ENCODE data around the gene CDKL2. TPM values are rescaled to one million over a fixed set of nuclear protein-coding genes. Genes with fewer than 3 reads are reported as not detected.
A peak's percentile ranks its signal among the peaks of the same experiment; 100 is the strongest.
"Not testable (repeated sequence)": the region's sequence is repeated elsewhere in the genome, so short reads cannot be mapped to it uniquely, and the experiment has no call there.

Gene CDKL2
- total RNA-seq, 1 donor from 2014 or later, result 0.57 TPM

DNA sequence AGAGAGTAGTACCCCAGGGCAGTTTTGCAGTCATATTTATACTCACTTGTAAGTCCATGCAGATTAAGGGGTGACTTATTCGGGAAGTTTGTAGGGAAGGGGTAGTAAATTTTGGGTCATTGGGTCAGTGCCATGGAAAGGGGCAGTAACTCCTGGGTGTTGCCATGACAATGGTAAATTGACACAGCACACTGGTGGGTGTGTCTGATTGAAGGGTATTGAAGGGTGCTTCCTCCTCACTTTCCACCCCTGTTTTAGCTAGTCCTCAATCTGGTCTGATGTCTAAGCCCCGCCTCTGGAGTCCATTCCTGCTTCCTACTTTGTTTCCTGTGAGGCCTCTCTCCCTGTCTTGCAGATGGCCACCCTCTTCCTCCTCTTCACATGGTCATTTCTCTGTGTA, 62.6 kb downstream of the CDKL2 start:
- Mint-ChIP-seq H3K4me1 (ENCODE audit: low read depth) (peaks cover 7% of the 10 kb centered on the region), H3K4me3 (ENCODE audit: low read depth) (no peak overlapping the region), H3K9me3 (no peaks in the 10 kb centered on the region), H3K27ac (no peak overlapping the region), H3K27me3 (ENCODE audit: low read depth) (peaks cover 27% of the 10 kb centered on the region), H3K36me3 (ENCODE audit: low read depth) (no peaks in the 10 kb centered on the region)
- DNase-seq (ENCODE audit: low spot score), result no peak
- intact Hi-C loops (cut with micrococcal nuclease), result no loop called here

DNA sequence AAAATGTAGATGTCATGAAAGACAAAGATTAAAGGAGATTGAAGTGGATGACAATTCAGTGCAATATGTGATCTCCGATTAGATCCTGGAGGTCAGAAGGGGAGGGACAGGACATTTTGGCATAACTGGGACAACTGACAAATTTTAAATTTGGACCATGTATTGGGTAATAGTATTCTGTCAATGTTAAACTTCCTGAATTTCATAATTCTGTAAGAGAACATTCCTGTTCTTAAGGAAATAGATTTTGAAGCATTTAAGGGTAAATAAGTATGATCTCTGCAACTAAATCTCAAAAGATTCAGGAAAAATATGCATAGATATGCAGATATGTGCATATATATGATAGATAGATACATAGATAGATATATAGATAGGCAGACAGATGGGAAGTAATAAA, 63.4 kb downstream of the CDKL2 start:
- intact Hi-C loops (cut with micrococcal nuclease), result no loop called here
- no peak overlapping the region for H3K27ac Mint-ChIP-seq

DNA sequence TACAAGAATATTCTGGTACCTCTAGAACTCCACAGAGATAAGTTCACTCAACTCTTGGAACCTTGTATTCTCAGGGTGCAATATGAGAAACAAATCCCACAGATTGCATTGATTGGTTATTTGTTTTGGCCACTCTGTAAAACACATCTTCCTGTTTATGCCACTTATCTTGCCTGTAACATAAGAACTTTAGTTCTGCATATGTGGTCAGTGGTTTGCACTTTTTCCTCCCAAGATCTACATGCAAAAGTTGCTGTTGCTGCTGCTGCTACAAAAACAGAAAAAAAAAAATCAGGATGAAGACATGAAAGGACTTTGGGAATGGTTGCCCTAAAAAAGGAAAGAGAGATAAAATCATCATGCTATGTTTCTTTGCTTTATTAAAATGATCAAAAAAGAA, 64.8 kb downstream of the CDKL2 start:
- Mint-ChIP-seq H3K9me3 (no peaks in the 10 kb centered on the region), H3K36me3 (ENCODE audit: low read depth) (no peaks in the 10 kb centered on the region), H3K27ac (no peak overlapping the region), H3K4me1 (ENCODE audit: low read depth) (peaks cover 7% of the 10 kb centered on the region), H3K4me3 (ENCODE audit: low read depth) (no peak overlapping the region), H3K27me3 (ENCODE audit: low read depth) (peaks cover 16% of the 10 kb centered on the region)
- no peak for DNase-seq (ENCODE audit: low spot score)
- intact Hi-C loops (cut with micrococcal nuclease), result no loop called here

More for the DNA sequence above, 63.4 kb downstream of the CDKL2 start:
- no peaks in the 10 kb centered on the region for H3K9me3 Mint-ChIP-seq
- peaks cover 7% of the 10 kb centered on the region for H3K4me1 Mint-ChIP-seq (ENCODE audit: low read depth)
- no peak for DNase-seq (ENCODE audit: low spot score)
- H3K4me3 Mint-ChIP-seq (ENCODE audit: low read depth), result no peak overlapping the region
- no peaks in the 10 kb centered on the region for H3K36me3 Mint-ChIP-seq (ENCODE audit: low read depth)
- peaks cover 21% of the 10 kb centered on the region for H3K27me3 Mint-ChIP-seq (ENCODE audit: low read depth)

DNA sequence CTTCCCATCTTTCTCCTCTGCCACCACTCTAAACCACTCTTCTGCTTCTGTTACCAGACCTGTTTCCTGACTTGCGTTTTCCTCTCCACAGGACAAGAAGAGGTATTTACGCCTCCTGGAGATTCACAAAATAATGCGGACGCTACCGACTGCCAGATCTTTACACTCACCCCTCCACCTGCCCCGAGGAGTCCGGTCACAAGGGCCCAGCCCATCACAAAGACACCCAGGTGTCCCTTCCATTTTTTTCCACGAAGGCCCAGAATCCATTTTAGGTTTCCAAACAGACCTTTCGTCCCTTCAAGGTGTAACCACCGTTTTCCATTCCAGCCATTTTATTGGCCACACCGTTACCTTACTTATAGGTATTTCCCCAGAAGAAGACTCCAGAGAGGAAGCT, 66.3 kb downstream of the CDKL2 start:
- Mint-ChIP-seq H3K36me3 (ENCODE audit: low read depth) (no peaks in the 10 kb centered on the region), H3K9me3 (no peaks in the 10 kb centered on the region), H3K4me3 (ENCODE audit: low read depth) (no peak overlapping the region), H3K27me3 (ENCODE audit: low read depth) (peaks cover 21% of the 10 kb centered on the region), H3K4me1 (ENCODE audit: low read depth) (peaks cover 7% of the 10 kb centered on the region), H3K27ac (no peak overlapping the region)
- intact Hi-C loops (cut with micrococcal nuclease), result no loop called here
- DNase-seq (ENCODE audit: low spot score), result no peak

DNA sequence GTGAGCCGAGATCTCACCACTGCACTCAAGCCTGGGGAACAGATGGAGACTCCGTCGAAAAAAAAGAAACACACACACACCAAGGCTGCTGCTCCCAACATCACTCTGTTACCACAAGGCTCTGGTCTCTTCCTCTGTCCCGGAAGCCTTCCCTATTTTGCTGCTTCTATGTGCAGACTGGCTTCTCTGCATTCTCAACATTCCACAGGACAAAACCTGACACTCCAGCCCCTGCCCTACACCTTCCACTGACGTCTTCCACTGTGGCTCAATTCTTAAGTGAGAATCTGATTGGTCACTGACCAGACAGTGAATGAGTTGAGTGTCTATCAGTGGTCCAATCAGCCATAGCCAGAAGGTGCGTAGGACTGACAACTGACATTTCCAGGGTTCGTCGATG, 68.5 kb downstream of the CDKL2 start:
- intact Hi-C loops (cut with micrococcal nuclease), result no loop called here
- H3K27ac Mint-ChIP-seq, result no peak overlapping the region
- H3K9me3 Mint-ChIP-seq, result no peaks in the 10 kb centered on the region
- no peak for DNase-seq (ENCODE audit: low spot score)
- peaks cover 24% of the 10 kb centered on the region for H3K27me3 Mint-ChIP-seq (ENCODE audit: low read depth)
- H3K4me1 Mint-ChIP-seq (ENCODE audit: low read depth), result peaks cover 11% of the 10 kb centered on the region
- no peak overlapping the region for H3K4me3 Mint-ChIP-seq (ENCODE audit: low read depth)
- H3K36me3 Mint-ChIP-seq (ENCODE audit: low read depth), result no peaks in the 10 kb centered on the region

DNA sequence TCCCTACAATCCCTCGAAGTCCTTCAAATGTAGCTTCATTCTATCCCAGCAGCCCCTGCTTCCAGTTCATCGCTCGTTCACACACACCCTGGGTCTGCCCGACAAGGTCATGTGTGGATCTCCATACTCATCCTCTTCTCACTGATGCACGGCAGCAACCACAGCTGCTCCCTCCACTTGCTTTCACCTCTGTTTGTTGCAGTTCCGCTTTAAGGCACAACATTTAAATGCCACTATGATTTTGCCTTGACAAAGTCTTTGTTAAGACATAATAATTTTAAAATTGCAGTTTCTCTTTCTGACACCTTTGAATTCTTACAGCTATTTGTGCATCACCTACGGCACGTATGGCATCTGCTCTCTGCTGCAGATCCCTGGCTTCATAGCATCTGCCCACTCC, 72.6 kb downstream of the CDKL2 start:
- Mint-ChIP-seq H3K36me3 (ENCODE audit: low read depth) (no peaks in the 10 kb centered on the region), H3K4me1 (ENCODE audit: low read depth) (peaks cover 5% of the 10 kb centered on the region), H3K27me3 (ENCODE audit: low read depth) (peaks cover 12% of the 10 kb centered on the region), H3K27ac (no peak overlapping the region), H3K9me3 (no peaks in the 10 kb centered on the region), H3K4me3 (ENCODE audit: low read depth) (no peak overlapping the region)
- no peak for DNase-seq (ENCODE audit: low spot score)
- intact Hi-C loops (cut with micrococcal nuclease), result no loop called here

DNA sequence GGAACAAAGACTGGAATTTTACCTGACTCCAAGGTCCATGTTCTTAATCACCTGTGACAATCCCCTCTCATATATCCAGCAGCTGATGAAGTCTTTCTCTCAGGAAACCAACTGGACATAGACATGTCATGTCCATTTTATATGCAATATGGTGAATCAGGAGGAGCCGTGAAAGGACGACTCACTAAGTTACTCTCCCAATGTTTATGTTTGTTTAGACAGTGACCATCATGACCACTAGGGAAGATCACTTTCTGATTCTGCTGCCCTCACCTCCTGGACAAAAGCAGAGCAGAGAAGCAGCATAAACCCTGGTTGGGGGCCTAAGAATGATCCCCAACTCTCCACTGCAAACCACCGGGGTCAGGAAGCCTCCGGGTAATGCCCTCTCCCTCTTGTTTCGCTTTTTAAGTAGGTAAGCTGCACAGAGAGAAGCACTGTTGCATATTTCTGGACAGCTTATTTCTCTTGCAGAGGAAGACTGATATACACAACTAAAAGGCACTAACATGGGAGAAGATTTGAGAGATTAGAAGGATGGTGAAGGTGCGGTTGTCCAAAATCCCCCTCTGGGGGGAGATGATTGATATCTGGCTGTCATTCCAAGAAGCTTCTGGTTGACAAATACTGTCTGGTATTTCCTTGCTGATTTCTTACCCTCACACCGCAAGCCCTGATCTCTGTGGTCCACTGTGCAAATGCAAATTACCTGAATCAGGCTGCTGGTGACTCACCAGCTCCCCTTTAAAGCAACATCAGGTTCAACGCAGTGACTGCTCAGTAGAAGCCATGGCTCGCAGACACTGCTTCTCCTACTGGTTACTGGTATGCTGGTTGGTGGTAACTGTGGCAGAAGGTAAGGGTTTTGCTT, 74.8 kb downstream of the CDKL2 start, which contains the start of gene ODAPH:
TSS of gene ODAPH (plus strand) at position 773 of the 871 bp plus-strand sequence. CDS start at position 790, 17 bp downstream.
- no peaks in the 10 kb centered on the region for H3K9me3 Mint-ChIP-seq
- peaks cover 5% of the 10 kb centered on the region for H3K4me1 Mint-ChIP-seq (ENCODE audit: low read depth)
- peak; percentile 11 for DNase-seq (ENCODE audit: low spot score)
- no peaks in the 10 kb centered on the region for H3K36me3 Mint-ChIP-seq (ENCODE audit: low read depth)
- intact Hi-C loops (cut with micrococcal nuclease), result no loop called here
- H3K27ac Mint-ChIP-seq, result no peak within 1 kb of the TSS
- H3K4me3 Mint-ChIP-seq (ENCODE audit: low read depth), result no peak within 1 kb of the TSS
- H3K27me3 Mint-ChIP-seq (ENCODE audit: low read depth), result peaks cover 12% of the 10 kb centered on the region

DNA sequence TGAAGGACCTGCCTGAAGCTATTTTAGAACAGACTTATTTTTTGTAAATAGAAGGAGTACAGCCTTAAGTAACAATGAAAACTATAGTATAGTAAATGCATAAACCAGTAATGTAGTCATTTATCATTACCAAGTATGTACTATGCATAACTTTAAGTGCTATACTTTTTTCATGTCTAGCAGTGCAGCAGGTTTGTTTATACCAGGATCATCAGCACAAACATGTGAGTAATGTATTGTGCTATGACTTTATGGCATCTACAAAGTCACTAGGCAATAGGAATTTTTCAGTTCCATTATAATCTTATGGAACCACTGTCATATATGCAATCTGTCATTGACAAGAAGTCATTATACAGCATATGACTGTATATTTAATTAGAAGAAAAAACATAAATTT, 77.9 kb downstream of the CDKL2 start:
- H3K4me3 Mint-ChIP-seq (ENCODE audit: low read depth), result no peak overlapping the region
- peaks cover 2% of the 10 kb centered on the region for H3K27me3 Mint-ChIP-seq (ENCODE audit: low read depth)
- H3K27ac Mint-ChIP-seq, result no peak overlapping the region
- no peaks in the 10 kb centered on the region for H3K9me3 Mint-ChIP-seq
- intact Hi-C loops (cut with micrococcal nuclease), result no loop called here
- H3K36me3 Mint-ChIP-seq (ENCODE audit: low read depth), result no peaks in the 10 kb centered on the region
- DNase-seq (ENCODE audit: low spot score), result no peak
- H3K4me1 Mint-ChIP-seq (ENCODE audit: low read depth), result peaks cover 2% of the 10 kb centered on the region

DNA sequence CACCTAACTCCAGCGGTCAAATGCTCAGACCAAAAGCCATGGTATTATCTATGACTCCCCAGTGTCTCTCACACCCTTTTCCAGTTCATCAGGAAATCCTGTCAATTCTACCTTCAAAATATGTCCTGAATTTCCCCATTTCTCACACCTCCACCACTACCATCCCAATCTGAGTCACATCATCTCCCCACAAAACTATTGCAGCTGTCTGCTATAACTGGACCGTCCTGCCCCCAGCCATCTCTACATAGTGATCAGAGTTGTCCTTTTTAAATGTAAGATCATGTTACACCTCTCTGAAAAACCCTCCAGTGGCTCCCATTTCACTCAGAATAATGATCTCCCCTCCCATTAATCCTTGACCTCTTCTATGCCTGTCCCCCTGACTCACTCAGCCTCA, 81.3 kb downstream of the CDKL2 start:
- no peaks in the 10 kb centered on the region for H3K9me3 Mint-ChIP-seq
- intact Hi-C loops (cut with micrococcal nuclease), result no loop called here
- H3K36me3 Mint-ChIP-seq (ENCODE audit: low read depth), result no peaks in the 10 kb centered on the region
- DNase-seq (ENCODE audit: low spot score), result no peak
- no peak overlapping the region for H3K4me3 Mint-ChIP-seq (ENCODE audit: low read depth)
- H3K4me1 Mint-ChIP-seq (ENCODE audit: low read depth), result no peaks in the 10 kb centered on the region
- no peak overlapping the region for H3K27ac Mint-ChIP-seq
- no peaks in the 10 kb centered on the region for H3K27me3 Mint-ChIP-seq (ENCODE audit: low read depth)

DNA sequence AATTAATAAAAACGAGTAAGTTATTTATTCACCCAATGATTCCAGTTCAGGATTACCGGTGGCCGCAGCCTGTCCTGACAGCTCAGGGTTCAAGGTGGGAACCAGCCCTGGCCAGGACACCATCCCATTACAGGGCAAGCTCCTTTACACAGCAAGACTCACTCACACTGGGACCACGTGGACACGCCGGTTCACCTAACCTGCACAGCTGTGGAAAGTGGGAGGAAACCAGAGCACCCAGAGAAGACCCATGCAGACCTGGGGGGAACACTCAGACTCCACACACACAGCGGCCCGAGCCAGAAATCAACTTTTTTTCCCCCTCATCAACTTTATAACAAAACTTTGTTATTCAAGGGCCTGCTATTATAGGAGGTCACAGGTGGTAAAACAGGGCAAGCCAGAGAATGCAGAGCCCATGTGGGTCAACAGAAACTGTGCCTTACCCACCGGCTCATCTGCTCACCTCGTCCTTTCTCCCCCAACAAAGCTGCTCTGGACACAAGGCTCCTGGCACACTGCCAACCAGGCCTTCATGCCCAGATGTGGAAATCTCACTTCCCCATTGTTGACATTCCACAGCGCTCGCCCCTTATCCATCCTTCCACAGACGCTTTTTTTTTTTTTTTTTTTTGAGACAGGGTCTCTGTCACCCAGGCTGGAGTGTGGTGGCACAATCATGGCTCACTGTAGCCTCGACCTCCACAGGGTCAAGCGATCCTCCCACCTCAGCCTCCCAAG, 82.5 kb downstream of the CDKL2 start:
- no peaks in the 10 kb centered on the region for H3K36me3 Mint-ChIP-seq (ENCODE audit: low read depth)
- no peak for DNase-seq (ENCODE audit: low spot score)

DNA sequence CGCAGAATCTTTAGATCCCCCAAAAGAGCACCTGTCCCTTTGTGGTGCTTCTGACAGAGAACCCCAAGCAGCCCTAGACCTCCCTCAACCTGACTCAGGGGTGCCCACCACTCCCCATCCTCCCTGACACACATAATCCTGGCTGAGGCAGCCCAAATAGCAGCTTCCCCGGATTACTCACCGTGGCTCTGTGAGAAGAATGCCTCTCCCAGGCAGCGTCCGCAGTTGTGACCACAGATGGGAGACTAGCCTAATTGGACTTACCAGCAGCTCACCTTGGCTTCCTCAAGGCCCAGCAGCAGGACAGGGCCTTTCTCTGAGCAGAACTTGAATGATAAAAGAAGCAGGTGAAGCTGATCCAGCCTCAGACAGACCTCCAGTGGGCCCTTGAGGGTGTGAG, 84.8 kb downstream of the CDKL2 start:
- H3K27ac Mint-ChIP-seq, result no peak overlapping the region
- DNase-seq (ENCODE audit: low spot score), result no peak
- no peaks in the 10 kb centered on the region for H3K9me3 Mint-ChIP-seq

More for the DNA sequence above, 82.5 kb downstream of the CDKL2 start:
- no peaks in the 10 kb centered on the region for H3K4me1 Mint-ChIP-seq (ENCODE audit: low read depth)
- no peak overlapping the region for H3K4me3 Mint-ChIP-seq (ENCODE audit: low read depth)
- H3K27me3 Mint-ChIP-seq (ENCODE audit: low read depth), result no peaks in the 10 kb centered on the region
- no peaks in the 10 kb centered on the region for H3K9me3 Mint-ChIP-seq
- H3K27ac Mint-ChIP-seq, result no peak overlapping the region
- intact Hi-C loops (cut with micrococcal nuclease), result no loop called here

DNA sequence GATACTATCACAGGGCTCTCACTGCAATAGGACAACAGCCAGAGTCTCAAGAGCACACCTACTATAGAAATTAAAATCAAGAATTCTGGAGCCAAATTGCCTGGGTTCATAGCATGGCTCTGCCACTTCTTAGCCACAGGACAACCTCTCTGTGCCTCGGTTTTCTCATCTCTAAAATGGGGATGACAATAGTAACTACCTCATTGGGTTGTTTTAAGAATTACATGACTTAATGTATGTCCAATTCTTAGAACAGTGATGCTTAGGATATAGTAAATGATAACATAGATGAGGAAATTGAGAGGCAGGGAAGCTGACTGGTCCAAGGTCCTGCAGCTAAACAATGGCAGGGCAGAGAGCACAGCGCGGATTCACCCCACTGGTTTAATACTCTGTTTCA, 85.5 kb downstream of the CDKL2 start:
- H3K9me3 Mint-ChIP-seq, result no peaks in the 10 kb centered on the region
- no peaks in the 10 kb centered on the region for H3K36me3 Mint-ChIP-seq (ENCODE audit: low read depth)
- DNase-seq (ENCODE audit: low spot score), result no peak
- no peaks in the 10 kb centered on the region for H3K27me3 Mint-ChIP-seq (ENCODE audit: low read depth)
- intact Hi-C loops (cut with micrococcal nuclease), result no loop called here
- H3K4me1 Mint-ChIP-seq (ENCODE audit: low read depth), result no peaks in the 10 kb centered on the region
- no peak overlapping the region for H3K4me3 Mint-ChIP-seq (ENCODE audit: low read depth)
- H3K27ac Mint-ChIP-seq, result no peak overlapping the region

More for the DNA sequence above, 84.8 kb downstream of the CDKL2 start:
- H3K4me1 Mint-ChIP-seq (ENCODE audit: low read depth), result no peaks in the 10 kb centered on the region
- intact Hi-C loops (cut with micrococcal nuclease), result no loop called here
- H3K27me3 Mint-ChIP-seq (ENCODE audit: low read depth), result no peaks in the 10 kb centered on the region
- H3K36me3 Mint-ChIP-seq (ENCODE audit: low read depth), result no peaks in the 10 kb centered on the region
- no peak overlapping the region for H3K4me3 Mint-ChIP-seq (ENCODE audit: low read depth)

DNA sequence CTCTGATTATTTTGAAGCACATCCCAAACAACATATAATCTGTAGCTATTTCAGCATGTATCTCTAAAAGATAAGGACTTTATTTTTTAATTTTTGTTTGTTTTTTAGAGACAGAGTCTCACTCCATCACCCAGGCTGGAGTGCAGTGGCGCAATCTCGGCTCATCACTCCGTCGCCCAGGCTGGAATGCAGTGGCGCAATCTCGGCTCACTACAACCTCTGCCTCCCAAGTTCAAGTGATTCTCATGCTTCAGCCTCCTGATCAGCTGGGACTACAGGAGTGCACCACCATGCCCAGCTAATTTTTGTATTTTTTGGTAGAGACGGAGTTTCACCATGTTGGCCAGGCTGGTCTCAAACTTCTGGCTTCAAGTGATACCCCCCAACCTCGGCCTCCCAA, 86.1 kb downstream of the CDKL2 start:
- H3K36me3 Mint-ChIP-seq (ENCODE audit: low read depth); H3K9me3 Mint-ChIP-seq; H3K27me3 Mint-ChIP-seq (ENCODE audit: low read depth); intact Hi-C loops (cut with micrococcal nuclease); H3K4me3 Mint-ChIP-seq (ENCODE audit: low read depth); DNase-seq (ENCODE audit: low spot score); H3K4me1 Mint-ChIP-seq (ENCODE audit: low read depth); H3K27ac Mint-ChIP-seq: not testable (repeated sequence)

Measured in activated T-helper 2 cell treated with anti-CD3 and anti-CD28 coated beads, Interferon-gamma antibody, Interleukin-2, Interleukin-4, amounts not matched to agents 10 μg/mL and 5 μg/mL and 100 μg/mL, durations not matched to agents 14 hours and 24 hours and 36 hours (primary cell).